ENCODE data around the gene TBC1D3I. TPM values are rescaled to one million over a fixed set of nuclear protein-coding genes. Genes with fewer than 3 reads are reported as not detected.
"Not testable (repeated sequence)": the region's sequence is repeated elsewhere in the genome, so short reads cannot be mapped to it uniquely, and the experiment has no call there.

Gene TBC1D3I
- total RNA-seq, 1 donor from 2014 or later: 0.80 TPM

GRCh38 chr17:36209575-36209974, 54.8 kb downstream of the TBC1D3I start:
- DNase-seq (ENCODE audit: low spot score in 2 of 2, unreplicated experiment in 2 of 2): no peak
- no peak overlapping the region for H3K27ac Mint-ChIP-seq
- H3K4me3 Mint-ChIP-seq: no peak overlapping the region
- no peaks in the 10 kb centered on the region for H3K36me3 Mint-ChIP-seq
- TF ChIP-seq CTCF (IDR thresholded peaks at IDR 0.05; ENCODE audit: unreplicated experiment): no peak
- H3K4me1 Mint-ChIP-seq: no peaks in the 10 kb centered on the region
- peaks cover 54% of the 10 kb centered on the region for H3K27me3 Mint-ChIP-seq (ENCODE audit: low read depth)
- no peaks in the 10 kb centered on the region for H3K9me3 Mint-ChIP-seq

DNA sequence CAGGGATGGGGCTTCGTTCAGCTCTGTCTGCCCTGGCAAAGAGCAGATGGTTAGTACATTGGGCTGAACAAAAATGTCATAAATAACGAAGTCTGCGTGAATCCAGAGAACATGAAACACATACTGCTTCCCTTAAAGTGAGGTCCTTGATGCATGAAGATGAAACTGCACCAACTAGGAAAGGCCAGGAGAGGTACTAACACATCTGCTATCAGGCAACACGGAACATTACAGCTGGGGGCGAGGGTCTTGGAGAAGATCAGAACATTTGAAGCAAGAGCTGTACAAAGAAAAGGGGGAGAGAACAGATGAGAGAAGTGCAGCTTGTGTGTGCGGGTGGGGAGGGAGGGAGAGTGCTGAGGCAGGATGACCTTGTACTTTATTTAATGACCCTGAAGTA, 57.0 kb downstream of the TBC1D3I start:
- not testable (repeated sequence) for H3K4me1 Mint-ChIP-seq; DNase-seq (ENCODE audit: low spot score in 2 of 2, unreplicated experiment in 2 of 2); H3K4me3 Mint-ChIP-seq; H3K27ac Mint-ChIP-seq; H3K36me3 Mint-ChIP-seq; H3K9me3 Mint-ChIP-seq
- H3K27me3 Mint-ChIP-seq (ENCODE audit: low read depth): peaks cover 36% of the 10 kb centered on the region

DNA sequence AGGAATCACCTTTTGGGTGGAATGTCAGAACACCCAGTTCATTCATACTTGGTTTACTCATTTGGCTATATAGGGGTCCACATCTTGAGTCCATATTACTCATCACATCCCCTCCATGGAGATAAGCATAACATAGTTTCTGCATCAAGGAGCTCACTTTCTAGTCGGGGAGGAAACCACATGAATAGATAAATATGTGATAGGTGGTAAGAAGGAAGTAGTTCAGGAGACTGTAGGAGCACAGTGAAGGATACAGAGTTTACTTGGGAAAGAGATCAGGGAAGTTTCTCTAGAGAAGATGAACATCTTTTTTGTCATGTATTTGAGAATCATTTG, 57.9 kb downstream of the TBC1D3I start:
- H3K27ac Mint-ChIP-seq; H3K4me1 Mint-ChIP-seq; H3K4me3 Mint-ChIP-seq; H3K9me3 Mint-ChIP-seq; DNase-seq (ENCODE audit: low spot score in 2 of 2, unreplicated experiment in 2 of 2); H3K36me3 Mint-ChIP-seq: not testable (repeated sequence)
- H3K27me3 Mint-ChIP-seq (ENCODE audit: low read depth): peaks cover 28% of the 10 kb centered on the region

DNA sequence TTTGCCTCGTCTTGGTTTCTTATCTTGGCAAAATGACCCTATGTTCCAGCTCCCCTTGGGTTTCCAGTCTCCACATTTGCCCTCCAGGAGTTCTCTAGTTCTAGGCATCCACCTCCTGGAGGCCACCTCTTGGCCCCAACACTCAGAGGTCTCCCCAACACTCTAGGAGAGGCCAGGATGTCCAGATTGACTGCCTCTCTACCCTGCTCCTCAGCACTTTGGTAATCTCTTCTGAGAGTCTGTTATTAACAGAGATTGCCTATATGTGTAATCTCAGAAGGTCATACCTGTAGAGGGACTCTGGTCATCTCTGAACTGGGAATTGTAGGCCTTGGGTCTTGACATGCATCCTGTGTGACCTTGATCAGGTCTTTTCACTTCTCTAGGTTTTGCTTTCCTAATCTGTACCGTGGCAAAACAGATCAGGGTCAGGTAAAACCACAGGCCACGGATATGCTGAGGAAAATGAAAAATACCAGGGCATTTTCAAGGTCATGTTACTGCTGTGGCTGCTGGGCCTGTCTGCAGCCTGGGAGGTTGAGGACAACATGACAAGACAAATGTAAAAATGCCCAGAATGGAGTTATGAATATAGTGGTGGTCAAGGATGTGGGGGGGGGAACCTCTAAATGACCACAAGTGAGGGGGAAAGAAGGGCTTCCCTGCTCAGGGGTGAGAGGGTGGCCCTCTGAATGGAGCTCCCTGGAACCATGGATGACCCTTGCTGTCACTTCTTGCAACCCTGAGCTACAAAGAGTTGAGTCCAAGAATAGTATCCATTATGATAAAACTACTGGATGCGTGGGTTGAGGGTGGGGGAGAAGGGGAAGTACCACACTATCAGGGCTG, 58.5 kb downstream of the TBC1D3I start:
- Mint-ChIP-seq H3K27ac (no peak overlapping the region), H3K9me3 (no peaks in the 10 kb centered on the region), H3K27me3 (ENCODE audit: low read depth) (peaks cover 24% of the 10 kb centered on the region), H3K36me3 (no peaks in the 10 kb centered on the region), H3K4me1 (peaks cover 5% of the 10 kb centered on the region), H3K4me3 (no peak overlapping the region)
- no peak for DNase-seq (ENCODE audit: low spot score in 2 of 2, unreplicated experiment in 2 of 2)
- no peak for TF ChIP-seq CTCF (IDR thresholded peaks at IDR 0.05; ENCODE audit: unreplicated experiment)

DNA sequence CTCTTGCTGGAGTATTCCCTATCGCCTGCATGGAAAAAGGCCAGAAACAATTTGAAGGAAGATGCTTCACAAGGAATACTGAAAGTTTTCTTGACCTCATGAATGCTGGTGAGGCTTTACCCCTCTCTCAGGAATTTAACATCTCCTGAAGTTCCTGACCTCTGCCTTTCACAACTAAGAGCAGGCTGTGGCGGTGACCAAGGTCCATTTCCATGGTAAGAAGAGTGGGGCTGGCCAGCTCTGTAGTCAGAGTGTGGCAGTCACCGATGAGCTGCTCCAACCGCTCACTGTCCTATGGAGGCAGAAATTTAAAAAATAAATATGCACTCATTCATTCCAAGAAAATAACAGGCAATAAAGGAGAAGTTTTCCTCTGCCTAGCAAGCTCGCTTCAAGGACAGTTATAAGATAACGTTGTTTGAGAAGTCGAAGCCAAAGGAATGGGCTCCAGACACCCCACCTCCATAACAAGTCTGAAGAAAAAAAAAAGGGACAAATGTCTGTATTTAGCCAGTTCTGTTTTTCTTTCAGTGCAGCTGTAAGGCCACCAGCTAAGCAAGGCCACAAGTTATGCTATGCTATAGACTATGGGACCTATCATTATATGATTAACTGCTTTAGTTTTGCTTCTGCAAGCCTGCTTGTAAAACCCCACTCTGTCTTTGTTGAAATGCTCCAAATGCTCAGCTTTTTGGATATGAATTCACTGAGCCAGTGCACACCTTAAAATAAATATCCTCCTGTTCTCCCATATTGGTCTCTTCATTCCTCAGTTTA, 59.5 kb downstream of the TBC1D3I start:
- no peak overlapping the region for H3K4me3 Mint-ChIP-seq
- no peaks in the 10 kb centered on the region for H3K9me3 Mint-ChIP-seq
- no peak for TF ChIP-seq CTCF (IDR thresholded peaks at IDR 0.05; ENCODE audit: unreplicated experiment)
- peaks cover 17% of the 10 kb centered on the region for H3K27me3 Mint-ChIP-seq (ENCODE audit: low read depth)
- DNase-seq (ENCODE audit: low spot score in 2 of 2, unreplicated experiment in 2 of 2): no peak
- no peaks in the 10 kb centered on the region for H3K36me3 Mint-ChIP-seq
- no peak overlapping the region for H3K27ac Mint-ChIP-seq
- H3K4me1 Mint-ChIP-seq: peaks cover 5% of the 10 kb centered on the region

Other genes with a start within 250 kb of the TBC1D3I start
- not detected in 3 replicates for gene CCL23, start 246.6 kb downstream of the TBC1D3I start, total RNA-seq
- gene CCL18, start 200.3 kb downstream of the TBC1D3I start, total RNA-seq: not detected in 3 replicates
- not detected in 3 replicates for gene CCL3, start 174.4 kb downstream of the TBC1D3I start, total RNA-seq
- gene CCL4, start 160.7 kb downstream of the TBC1D3I start, total RNA-seq: not detected in 3 replicates
- gene TBC1D3B, start 87.9 kb downstream of the TBC1D3I start, total RNA-seq: 27.9 to 28.4 TPM (median 28.2 TPM) in 3 replicates
- not detected in 3 replicates for gene CCL3L1, start 67.8 kb downstream of the TBC1D3I start, total RNA-seq
- gene CCL4L2, start 53.5 kb downstream of the TBC1D3I start, total RNA-seq: not detected in 3 replicates
- not detected in 3 replicates for gene TBC1D3G, start 59.3 kb upstream of the TBC1D3I start, total RNA-seq
- not detected in 3 replicates for gene TBC1D3H, start 123.9 kb upstream of the TBC1D3I start, total RNA-seq
- 34.8 to 37.2 TPM (median 35.6 TPM) in 3 replicates for gene ZNHIT3, start 222.1 kb upstream of the TBC1D3I start, total RNA-seq

Measured in mesothelial cell of epicardium (in vitro differentiated cells).